ENCODE data around the gene SAPCD2.
"Not testable (repeated sequence)": the region's sequence is repeated elsewhere in the genome, so short reads cannot be mapped to it uniquely, and the experiment has no call there.

SAPCD2 gene

GRCh38 chr9:137062798-137063197 lies 7.6 kb downstream of the SAPCD2 start:
- not testable (repeated sequence) for DNase-seq

- DNase-seq, result no peak
Measured at GRCh38 chr9:137062384-137062783, 8.0 kb downstream of the SAPCD2 start.

- DNase-seq, result no peak
Measured at GRCh38 chr9:137058521-137059234, 11.7 kb downstream of the SAPCD2 start.

GRCh38 chr9:137057545-137057944 lies 12.8 kb downstream of the SAPCD2 start:
- DNase-seq, result no peak

DNA sequence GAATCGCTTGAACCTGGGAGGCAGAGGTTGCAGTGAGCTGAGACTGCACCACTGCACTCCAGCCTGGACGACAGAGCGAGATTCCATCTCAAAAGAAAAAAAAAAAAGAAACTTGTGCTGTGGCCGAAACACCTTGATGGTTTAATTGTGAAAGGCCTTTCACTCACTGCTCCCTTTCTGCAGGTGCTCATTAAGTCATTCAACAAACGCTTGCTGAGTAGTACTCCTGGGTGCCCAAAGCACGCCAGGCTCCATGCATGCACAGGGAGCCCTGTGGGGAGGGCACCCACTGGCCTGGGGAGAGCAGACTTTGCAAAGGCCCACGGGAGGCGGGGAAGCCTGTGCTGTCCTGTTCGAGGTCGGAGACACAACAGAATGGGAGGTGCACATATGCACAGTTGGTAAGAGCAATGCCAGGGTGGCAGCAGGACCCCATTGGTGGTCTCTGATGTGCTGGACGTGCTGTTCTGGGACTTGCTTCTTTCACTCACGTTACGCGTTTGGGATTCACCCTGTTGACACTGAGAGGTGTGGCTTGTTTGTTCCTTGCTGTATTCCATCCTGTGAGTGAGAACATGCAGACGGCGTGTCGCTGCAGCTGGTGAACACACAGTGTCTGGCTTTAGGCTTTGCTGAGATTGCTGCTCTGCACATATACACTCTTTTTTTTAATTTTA lies 13.5 kb downstream of the SAPCD2 start:
- no peak for DNase-seq

GRCh38 chr9:137055385-137056364 lies 14.7 kb downstream of the SAPCD2 start:
- peak; percentile 91 for DNase-seq

- no peak for DNase-seq
Measured at GRCh38 chr9:137054932-137055384, 15.4 kb downstream of the SAPCD2 start.

GRCh38 chr9:137053944-137054931 lies 16.1 kb downstream of the SAPCD2 start, which contains the start of gene ENTPD2:
Gene ENTPD2 (minus strand): TSS chr9:137054061. CDS start chr9:137053997, 64 bp downstream.
- no peak for DNase-seq

- DNase-seq, result no peak
Measured at GRCh38 chr9:137052998-137053943, 17.1 kb downstream of the SAPCD2 start.

- no peak for DNase-seq
Measured at GRCh38 chr9:137052293-137052692, 18.1 kb downstream of the SAPCD2 start.

DNA sequence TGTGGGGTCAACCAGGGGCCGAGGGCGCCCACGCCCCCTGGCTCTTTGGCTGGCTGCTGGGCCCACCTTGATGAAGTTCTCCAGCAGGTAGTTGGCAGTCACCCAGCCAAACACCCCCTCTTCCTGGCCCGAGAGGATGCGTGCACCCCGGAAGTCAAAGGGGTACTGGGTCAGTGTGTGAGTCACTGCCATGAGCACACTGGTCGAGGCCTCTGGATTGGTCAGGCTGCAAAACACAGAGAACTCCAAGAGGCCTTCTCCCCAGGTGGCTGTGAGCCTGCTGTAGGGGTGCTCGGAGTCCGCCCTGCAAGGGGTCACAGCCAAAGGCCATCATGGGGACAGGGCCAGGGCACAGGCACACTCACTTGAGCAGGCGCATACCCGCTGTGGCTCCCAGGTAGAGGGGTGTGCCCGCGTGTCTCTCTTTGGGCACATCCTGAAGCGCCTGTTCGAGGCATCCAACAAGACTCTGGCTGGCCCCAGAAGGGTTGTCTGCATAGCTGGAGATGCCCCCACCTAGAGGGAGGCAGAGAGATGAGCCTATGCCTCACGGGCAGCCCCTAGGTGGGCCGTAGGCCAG lies 19.1 kb downstream of the SAPCD2 start:
- no peak for DNase-seq

GRCh38 chr9:137050570-137050969 lies 19.8 kb downstream of the SAPCD2 start:
- no peak for DNase-seq

DNA sequence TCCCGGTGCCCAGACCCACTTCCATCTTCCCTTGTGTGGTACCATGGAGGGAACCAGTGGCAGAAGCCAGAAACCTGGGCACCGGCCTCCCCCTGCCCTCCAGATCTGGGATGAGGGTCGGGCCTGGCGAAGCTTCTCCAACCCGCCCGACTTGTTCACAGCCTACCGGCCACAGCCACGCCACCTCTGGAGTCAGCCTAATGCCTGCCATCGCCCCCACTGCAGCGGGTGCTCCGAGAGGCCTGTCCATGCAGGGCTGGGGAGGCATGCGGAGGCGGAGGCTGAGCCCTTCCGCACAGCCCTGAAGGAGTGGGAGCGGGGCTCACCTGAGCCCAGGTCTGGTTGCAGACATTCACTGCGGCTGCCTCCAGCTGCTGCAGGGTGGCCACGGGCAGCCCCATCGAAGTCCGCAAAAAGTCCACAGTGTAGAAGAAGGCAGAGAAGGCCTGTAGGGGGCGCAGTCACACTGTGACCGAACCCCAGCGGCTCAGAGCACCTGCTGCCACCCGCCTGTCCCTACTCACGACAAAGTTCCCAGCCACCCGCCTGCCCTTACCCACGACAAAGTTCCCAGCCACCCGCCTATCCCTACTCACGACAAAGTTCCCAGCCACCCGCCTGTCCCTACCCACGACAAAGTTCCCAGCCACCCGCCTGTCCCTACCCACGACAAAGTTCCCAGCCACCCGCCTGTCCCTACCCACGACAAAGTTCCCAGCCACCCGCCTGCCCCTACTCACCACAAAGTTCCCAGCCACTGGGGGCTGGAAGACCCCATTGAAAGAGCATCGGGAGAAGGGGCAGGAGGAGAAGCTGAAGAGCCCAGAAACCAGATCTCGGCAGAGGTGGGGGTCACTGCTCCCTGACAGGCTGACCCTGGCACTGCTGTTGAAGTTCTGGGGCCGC lies 20.6 kb downstream of the SAPCD2 start:
- DNase-seq, result no peak

DNA sequence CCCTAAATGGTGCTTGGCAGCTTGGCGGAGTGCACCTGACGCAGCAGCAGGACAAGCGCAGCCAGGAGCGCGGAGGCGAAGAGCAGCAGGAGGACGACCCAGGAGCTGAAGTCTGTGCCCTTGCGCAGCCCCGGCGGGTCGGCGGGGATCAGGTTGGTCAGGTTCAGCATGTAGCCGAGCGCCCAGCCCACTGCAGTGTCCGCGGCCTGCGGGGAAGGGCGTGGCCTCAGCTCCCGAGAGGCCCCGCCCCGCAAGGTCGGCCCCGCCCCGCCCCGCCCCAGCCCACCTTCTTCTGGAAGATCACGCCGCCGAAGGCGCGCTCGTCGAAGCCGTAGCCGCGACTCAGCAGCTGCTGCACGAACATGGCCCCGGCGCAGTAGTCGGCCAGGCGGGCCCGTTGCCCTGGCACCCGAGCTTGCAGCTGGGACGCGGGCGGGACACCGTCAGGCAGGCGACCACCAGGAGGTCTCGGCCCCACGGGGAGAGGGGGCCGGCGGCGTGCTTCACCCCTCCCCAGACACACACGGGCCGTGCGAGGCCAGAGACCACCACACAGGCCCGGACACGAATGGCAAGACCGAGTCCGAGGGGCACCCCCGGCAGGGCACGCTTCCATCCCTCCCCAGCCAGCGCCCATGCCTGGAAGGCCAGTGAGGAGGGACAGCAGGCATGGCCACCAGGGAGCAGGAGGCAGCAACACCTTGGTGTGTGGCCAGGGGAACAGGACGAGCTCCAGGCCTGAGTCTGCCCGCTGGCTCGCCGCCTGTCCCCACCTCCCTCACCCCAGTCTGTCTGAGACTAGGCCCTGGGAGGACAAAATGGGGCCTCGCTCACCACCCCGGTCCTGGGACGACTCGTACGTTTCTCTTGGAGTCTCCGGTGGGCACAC lies 21.5 kb downstream of the SAPCD2 start:
- no peak for DNase-seq

DNA sequence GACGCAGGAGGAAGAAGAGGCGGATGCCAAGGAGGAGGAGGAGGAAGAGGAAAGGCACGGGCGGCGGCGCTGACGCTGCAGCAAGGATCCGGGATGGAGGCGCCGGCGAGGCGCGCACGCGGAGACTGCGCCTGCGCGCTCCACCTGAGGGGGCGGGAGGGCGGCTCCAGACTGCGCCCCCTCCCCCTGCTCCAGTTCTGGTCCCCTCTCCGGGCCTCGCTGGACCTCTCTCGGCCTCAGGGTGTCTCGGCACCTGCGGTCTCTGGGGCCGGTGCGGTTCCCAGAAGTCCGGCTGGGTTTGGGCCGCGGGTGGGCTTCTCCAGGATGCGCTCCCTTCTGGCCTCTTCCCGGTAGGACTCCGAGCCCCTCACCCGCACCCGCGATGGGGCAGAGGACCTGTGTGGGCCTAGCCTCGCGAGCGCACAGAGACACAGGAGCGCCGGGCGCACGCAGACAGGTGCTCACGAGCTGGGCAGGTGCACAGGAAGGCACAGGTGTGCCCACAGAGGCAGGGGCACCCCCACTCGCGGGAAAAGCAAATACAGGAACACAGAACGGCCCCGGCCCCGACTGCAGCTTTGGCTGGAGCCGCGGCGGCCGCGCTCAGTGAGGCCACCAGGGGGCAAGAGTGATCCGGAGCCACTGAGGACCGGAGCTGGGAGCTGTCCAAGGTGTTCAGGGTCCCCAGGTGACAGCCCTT lies 24.1 kb downstream of the SAPCD2 start, which contains the start of gene NPDC1:
TSS of gene NPDC1 (minus strand) at position 90 of the 700 bp plus-strand sequence. CDS start 188 bp downstream, outside the sequence.
- peak; percentile 87 for DNase-seq

GRCh38 chr9:137045294-137046087 lies 24.9 kb downstream of the SAPCD2 start:
- DNase-seq, result peak; percentile 75
